Measurements from ENCODE around the gene TTC7B. TPM values are rescaled to one million over a fixed set of nuclear protein-coding genes. Genes with fewer than 3 reads are reported as not detected.

TTC7B gene
- total and polyA plus RNA-seq, 2 experiments from 2014 or later = 5.2 to 28.2 TPM

DNA sequence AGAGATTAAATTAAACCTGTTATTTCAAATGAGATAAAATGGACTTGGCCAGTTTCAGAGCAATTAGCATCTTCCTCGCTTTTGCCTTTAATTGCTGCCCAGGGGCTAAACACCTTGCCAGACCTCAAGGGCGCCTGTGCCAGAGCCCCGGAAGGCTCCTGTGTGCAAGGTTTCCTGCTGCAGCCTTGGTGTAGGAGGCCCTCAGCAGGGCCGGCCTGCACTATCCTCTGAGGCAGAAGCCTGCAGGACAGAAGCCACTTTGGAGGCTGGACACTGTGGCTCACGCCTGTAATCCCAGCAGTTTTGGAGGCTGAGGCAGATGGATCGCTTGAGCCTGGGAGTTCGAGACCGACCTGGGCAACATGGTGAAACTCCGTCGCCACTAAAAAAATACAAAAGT, 269.0 kb downstream of the TTC7B start:
- in situ Hi-C loops (cut with MboI) = no loop called here
- Histone ChIP-seq H3K9me3 (ENCODE audit: low read depth) (no peaks in the 10 kb centered on the region), H4K20me1 (ENCODE audit: insufficient read depth) (no peaks in the 10 kb centered on the region; the same call in 1 of the 2 replicates), H3F3A (ENCODE audit: insufficient read depth) (no peaks in the 10 kb centered on the region), H3K9me2 (ENCODE audit: insufficient read depth) (no peaks in the 10 kb centered on the region), H3K4me2 (ENCODE audit: unreplicated experiment) (no peak overlapping the region), H3K27me3 (replicated peaks; ENCODE audit: insufficient read depth) (no peaks in the 10 kb centered on the region), H3K79me2 (ENCODE audit: insufficient read depth) (no peaks in the 10 kb centered on the region), H2AFZ (no peak overlapping the region), H3K36me3 (ENCODE audit: low read depth) (no peaks in the 10 kb centered on the region), H3K27ac (no peak overlapping the region), H3K4me3 (no peak overlapping the region), H3K4me1 (ENCODE audit: insufficient read depth) (no peaks in the 10 kb centered on the region), H3K9ac (no peak overlapping the region)
- no peak for DNase-seq
- no peak for TF ChIP-seq EZH2phosphoT487 (IDR thresholded peaks at IDR 0.05; ENCODE audit: insufficient read depth, low read depth)
- 92 to 99% methylated on average over 10 of the region's 10 CpGs for WGBS, 2 experiments (ENCODE audit: low coverage in 1 of 2, low lambda C conversion rate in 2 of 2, missing lambda C conversion rate in 2 of 2)

GRCh38 chr14:90546767-90547166, 269.5 kb downstream of the TTC7B start:
- Histone ChIP-seq H4K20me1 (ENCODE audit: insufficient read depth) (no peaks in the 10 kb centered on the region; the same call in 1 of the 2 replicates), H3K9me2 (ENCODE audit: insufficient read depth) (no peaks in the 10 kb centered on the region), H3K4me2 (ENCODE audit: unreplicated experiment) (no peak overlapping the region), H3K9ac (no peak overlapping the region), H3K9me3 (ENCODE audit: low read depth) (no peaks in the 10 kb centered on the region), H3K27me3 (replicated peaks; ENCODE audit: insufficient read depth) (no peaks in the 10 kb centered on the region), H3K4me1 (ENCODE audit: insufficient read depth) (no peaks in the 10 kb centered on the region), H2AFZ (no peak overlapping the region), H3K79me2 (ENCODE audit: insufficient read depth) (no peaks in the 10 kb centered on the region), H3K4me3 (no peak overlapping the region), H3K36me3 (ENCODE audit: low read depth) (no peaks in the 10 kb centered on the region), H3F3A (ENCODE audit: insufficient read depth) (no peaks in the 10 kb centered on the region), H3K27ac (no peak overlapping the region)
- WGBS, 2 experiments (ENCODE audit: low coverage in 1 of 2, low lambda C conversion rate in 2 of 2, missing lambda C conversion rate in 2 of 2) = 85 to 89% methylated on average over 9 of the region's 9 CpGs
- DNase-seq = no peak
- in situ Hi-C loops (cut with MboI) = no loop called here
- no peak for TF ChIP-seq EZH2phosphoT487 (IDR thresholded peaks at IDR 0.05; ENCODE audit: insufficient read depth, low read depth)
- no peak for TF ChIP-seq EZH2 (IDR thresholded peaks at IDR 0.05; ENCODE audit: insufficient read depth, poor library complexity, severe bottlenecking)

DNA sequence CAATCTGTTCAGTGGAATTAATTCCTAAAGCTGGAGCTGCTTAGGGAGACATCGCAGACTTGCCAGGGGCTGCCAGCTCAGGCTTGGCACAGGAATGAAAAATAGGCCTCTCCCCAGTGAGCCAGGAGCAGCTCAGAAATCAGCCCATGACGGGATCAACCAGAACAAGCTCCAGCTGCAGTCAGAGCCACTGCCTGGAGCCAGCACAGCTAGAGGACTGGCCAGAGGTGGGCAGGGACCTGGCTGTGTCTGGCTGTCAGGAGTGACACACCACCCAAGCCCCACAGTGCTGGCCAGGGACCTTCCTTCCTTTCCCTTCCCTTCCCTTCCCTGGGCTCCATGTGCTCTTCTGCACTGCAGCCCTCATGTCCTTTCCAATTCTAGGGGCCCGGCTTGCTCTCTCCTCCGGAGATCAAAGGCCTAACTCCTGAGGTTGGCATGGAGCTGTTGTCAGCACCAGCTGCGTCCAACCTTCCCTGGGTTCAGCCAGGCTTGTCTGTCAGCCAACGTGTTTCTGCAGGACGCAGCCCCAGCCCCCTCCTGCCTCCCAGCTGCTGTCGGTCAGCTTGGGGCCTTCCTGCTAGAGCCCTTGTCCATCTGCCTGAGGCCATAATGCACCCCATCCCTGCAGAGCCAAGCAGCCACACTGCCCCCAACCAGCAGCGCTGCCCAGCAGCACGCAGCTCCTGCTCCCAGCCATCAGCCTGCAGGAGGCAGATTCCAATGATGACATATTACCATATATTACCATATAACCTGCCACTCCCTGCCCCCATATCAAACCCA, 270.1 kb downstream of the TTC7B start:
- no peaks in the 10 kb centered on the region for H3K9me3 ChIP-seq (ENCODE audit: low read depth)
- no peaks in the 10 kb centered on the region for H3K4me1 ChIP-seq (ENCODE audit: insufficient read depth)
- H3K79me2 ChIP-seq (ENCODE audit: insufficient read depth) = no peaks in the 10 kb centered on the region
- peak; percentile 9 for DNase-seq
- H3F3A ChIP-seq (ENCODE audit: insufficient read depth) = no peaks in the 10 kb centered on the region
- no peaks in the 10 kb centered on the region for H3K36me3 ChIP-seq (ENCODE audit: low read depth)
- 52 to 57% methylated on average over 10 of the region's 10 CpGs for WGBS, 2 experiments (ENCODE audit: low coverage in 1 of 2, low lambda C conversion rate in 2 of 2, missing lambda C conversion rate in 2 of 2)
- no peak overlapping the region for H3K4me3 ChIP-seq
- in situ Hi-C loops (cut with MboI) = no loop called here
- H4K20me1 ChIP-seq (ENCODE audit: insufficient read depth) = no peaks in the 10 kb centered on the region; the same call in 1 of the 2 replicates
- H3K9ac ChIP-seq = no peak overlapping the region
- H3K27ac ChIP-seq = no peak overlapping the region
- no peak overlapping the region for H2AFZ ChIP-seq
- H3K4me2 ChIP-seq (ENCODE audit: unreplicated experiment) = no peak overlapping the region
- H3K9me2 ChIP-seq (ENCODE audit: insufficient read depth) = no peaks in the 10 kb centered on the region
- H3K27me3 ChIP-seq (replicated peaks; ENCODE audit: insufficient read depth) = no peaks in the 10 kb centered on the region
- TF ChIP-seq EZH2phosphoT487 (IDR thresholded peaks at IDR 0.05; ENCODE audit: insufficient read depth, low read depth) (no peak), EZH2 (IDR thresholded peaks at IDR 0.05; ENCODE audit: insufficient read depth, poor library complexity, severe bottlenecking) (no peak)

- H3K4me3 ChIP-seq = no peak overlapping the region
- no peaks in the 10 kb centered on the region for H3F3A ChIP-seq (ENCODE audit: insufficient read depth)
- H3K36me3 ChIP-seq (ENCODE audit: low read depth) = no peaks in the 10 kb centered on the region
- no peaks in the 10 kb centered on the region for H3K79me2 ChIP-seq (ENCODE audit: insufficient read depth)
- no peaks in the 10 kb centered on the region for H3K9me3 ChIP-seq (ENCODE audit: low read depth)
- DNase-seq = no peak
- WGBS, 2 experiments (ENCODE audit: low coverage in 1 of 2, low lambda C conversion rate in 2 of 2, missing lambda C conversion rate in 2 of 2) = 80 to 87% methylated on average over 3 of the region's 3 CpGs
- H3K27me3 ChIP-seq (replicated peaks; ENCODE audit: insufficient read depth) = no peaks in the 10 kb centered on the region
- no peaks in the 10 kb centered on the region for H3K4me1 ChIP-seq (ENCODE audit: insufficient read depth)
- no peaks in the 10 kb centered on the region; the same call in 1 of the 2 replicates for H4K20me1 ChIP-seq (ENCODE audit: insufficient read depth)
- no peak overlapping the region for H3K27ac ChIP-seq
- H3K9ac ChIP-seq = no peak overlapping the region
- no peak overlapping the region for H3K4me2 ChIP-seq (ENCODE audit: unreplicated experiment)
- in situ Hi-C loops (cut with MboI) = no loop called here
- no peaks in the 10 kb centered on the region for H3K9me2 ChIP-seq (ENCODE audit: insufficient read depth)
- no peak for TF ChIP-seq EZH2phosphoT487 (IDR thresholded peaks at IDR 0.05; ENCODE audit: insufficient read depth, low read depth)
- TF ChIP-seq EZH2 (IDR thresholded peaks at IDR 0.05; ENCODE audit: insufficient read depth, poor library complexity, severe bottlenecking) = no peak
- H2AFZ ChIP-seq = no peak overlapping the region
Measured at GRCh38 chr14:90545382-90545781, 270.8 kb downstream of the TTC7B start.
